Epithelial cell of esophagus (primary cell): ENCODE data around the gene DOCK9.

Source experiments
- DNase-seq: peaks from one replicate; pipeline ENCODE4 v3.0.0; 2010; ENCODE audit warnings: low read depth
- H3K4me3 ChIP-seq: 2 replicates; pipeline ENCODE4 v1.5.1; 2011; ENCODE audit warnings: mild to moderate bottlenecking, low read length, control low read depth
- CTCF ChIP-seq: IDR thresholded peaks from 2 replicates; pipeline ENCODE4 v1.5.1; 2011; ENCODE audit warnings: low read depth, mild to moderate bottlenecking, low read length, control low read depth, inconsistent platforms; ENCODE audit not compliant: insufficient read depth; ENCODE audit errors: missing control alignments

The DOCK9 gene

GRCh38 chr13:98883998-98884397, 93.9 kb downstream of the DOCK9 start:
- no peak for TF ChIP-seq CTCF
- no peak overlapping the region for H3K4me3 ChIP-seq
- no peak for DNase-seq

GRCh38 chr13:98881390-98881789, 96.5 kb downstream of the DOCK9 start:
- no peak for TF ChIP-seq CTCF
- H3K4me3 ChIP-seq, result no peak overlapping the region
- DNase-seq, result no peak

- no peak for DNase-seq
- TF ChIP-seq CTCF, result no peak
- H3K4me3 ChIP-seq, result no peak overlapping the region
Observed at GRCh38 chr13:98880677-98881076, 97.2 kb downstream of the DOCK9 start.

GRCh38 chr13:98879957-98880356, 97.9 kb downstream of the DOCK9 start:
- no peak for DNase-seq
- no peak overlapping the region for H3K4me3 ChIP-seq
- TF ChIP-seq CTCF, result no peak

- DNase-seq, result no peak
- no peak for TF ChIP-seq CTCF
- H3K4me3 ChIP-seq, result no peak overlapping the region
Observed at GRCh38 chr13:98879127-98879520, 98.7 kb downstream of the DOCK9 start.

- no peak for TF ChIP-seq CTCF
- H3K4me3 ChIP-seq, result no peak overlapping the region
- no peak for DNase-seq
Observed at GRCh38 chr13:98878486-98879126, 99.3 kb downstream of the DOCK9 start.

- H3K4me3 ChIP-seq, result no peak overlapping the region
- no peak for DNase-seq
- TF ChIP-seq CTCF, result no peak
Observed at GRCh38 chr13:98877936-98878335, 99.9 kb downstream of the DOCK9 start.
